ENCODE data around the gene STK33.
"Not testable (repeated sequence)": the region's sequence is repeated elsewhere in the genome, so short reads cannot be mapped to it uniquely, and the experiment has no call there.

Gene STK33

DNA sequence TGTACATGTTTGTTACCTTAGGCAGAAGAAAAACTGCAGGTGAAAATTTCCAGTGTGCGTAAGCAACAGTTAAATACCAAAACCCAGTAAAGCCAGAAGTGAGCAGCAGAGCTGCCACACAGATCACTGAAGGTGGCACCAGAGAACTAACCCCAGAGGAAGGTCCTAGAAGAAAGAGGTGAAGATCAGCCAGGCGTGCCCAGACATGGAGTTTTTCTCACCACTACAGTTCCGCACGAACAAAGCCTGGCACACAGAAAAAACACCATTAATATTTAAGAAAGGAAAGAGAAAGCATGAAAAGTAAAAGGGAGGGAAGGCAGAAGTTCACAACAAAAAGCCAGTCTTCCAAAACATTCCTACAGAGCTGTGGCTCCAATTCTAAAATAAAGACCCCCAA lies 60.7 kb downstream of the STK33 start:
- no peak for DNase-seq

DNA sequence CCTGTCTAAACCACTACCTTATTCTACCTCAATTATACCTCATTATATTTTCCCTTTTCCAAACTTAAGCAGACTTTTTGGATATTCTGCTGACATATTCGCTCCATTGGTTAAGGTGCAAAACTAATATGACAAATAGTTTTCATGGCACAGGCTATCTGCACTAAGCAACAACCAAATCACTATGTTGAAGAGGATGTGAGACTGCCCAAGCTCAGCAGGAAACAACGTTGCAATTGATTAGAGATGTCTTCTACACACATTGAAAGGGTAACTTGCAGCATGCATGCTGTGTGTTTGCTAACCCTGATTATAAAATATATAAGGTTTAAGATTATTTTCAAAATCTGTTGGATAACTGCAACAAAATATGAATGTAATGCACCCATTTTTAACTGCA lies 61.6 kb downstream of the STK33 start:
- no peak for DNase-seq

DNA sequence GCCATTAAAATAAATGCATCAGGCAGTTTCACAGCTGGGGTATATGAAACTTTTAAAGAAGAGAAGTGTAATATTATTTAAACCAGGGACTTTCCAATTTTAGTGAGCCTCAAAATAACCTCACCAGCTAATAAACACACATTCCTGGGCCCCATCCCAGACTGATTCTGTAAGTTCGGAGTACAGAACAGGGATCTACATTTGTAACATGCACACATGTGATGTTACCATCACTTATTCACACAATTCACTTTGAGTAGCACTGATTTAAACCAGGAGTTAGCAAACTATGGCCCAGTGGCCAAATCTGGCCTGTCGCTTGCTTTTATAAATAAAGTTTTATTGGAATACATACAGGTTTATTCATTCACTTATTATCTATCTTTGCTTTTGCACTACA lies 62.0 kb downstream of the STK33 start:
- no peak for DNase-seq

DNA sequence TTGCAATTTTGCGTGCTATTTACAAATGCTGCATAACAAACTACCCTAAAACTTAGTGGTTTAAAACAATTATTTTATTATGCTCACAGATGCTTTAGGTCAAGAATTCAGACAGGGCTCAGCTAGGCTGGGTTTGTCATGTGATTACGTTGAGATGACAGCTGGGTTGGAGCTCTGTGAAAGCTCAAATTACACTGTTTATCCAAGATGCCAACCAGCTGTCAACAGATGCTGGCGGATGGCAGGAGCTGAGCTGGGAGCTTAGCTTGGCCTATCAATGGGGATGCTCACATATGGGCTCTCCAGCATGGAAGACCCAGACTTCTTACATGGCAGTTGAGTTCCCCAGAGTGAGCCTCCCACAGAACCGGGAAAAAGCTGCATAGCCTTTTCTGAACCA lies 62.7 kb downstream of the STK33 start:
- DNase-seq, result no peak

DNA sequence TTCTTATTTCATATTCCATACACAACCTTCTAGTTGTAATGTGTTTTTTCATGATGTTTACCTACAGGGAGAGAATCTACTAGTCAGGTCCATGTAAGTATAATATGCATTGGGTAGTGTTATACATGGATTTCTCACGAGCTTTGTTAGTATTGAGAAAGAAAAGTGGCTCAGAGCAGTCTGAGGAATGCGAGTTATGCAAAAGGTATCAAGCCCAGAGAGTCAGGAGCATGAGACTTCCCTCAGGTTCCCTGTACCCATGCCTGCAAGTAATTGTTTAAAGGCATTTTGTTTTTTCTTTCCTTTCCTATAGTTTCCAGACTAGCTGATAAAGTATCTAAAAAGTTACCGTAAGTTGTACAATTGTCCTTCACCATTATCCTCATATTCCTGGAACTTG lies 66.1 kb downstream of the STK33 start:
- DNase-seq, result no peak

DNA sequence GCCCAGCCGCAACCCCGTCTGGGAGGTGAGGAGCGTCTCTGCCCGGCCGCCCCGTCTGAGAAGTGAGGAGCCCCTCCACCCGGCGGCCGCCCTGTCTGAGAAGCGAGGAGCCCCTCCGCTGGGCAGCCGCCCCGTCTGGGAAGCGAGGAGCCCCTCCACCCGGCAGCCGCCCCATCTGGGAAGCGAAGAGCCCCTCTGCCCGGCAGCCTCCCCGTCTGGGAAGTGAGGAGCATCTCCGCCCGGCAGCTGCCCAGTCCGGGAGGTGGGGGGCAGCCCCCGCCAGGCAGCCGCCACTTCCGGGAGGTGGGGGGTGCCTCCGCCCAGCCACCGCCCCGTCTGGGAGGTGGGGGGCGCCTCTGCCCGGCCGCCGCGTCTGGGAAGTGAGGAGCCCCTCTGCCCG lies 70.6 kb downstream of the STK33 start:
- no peak for DNase-seq

DNA sequence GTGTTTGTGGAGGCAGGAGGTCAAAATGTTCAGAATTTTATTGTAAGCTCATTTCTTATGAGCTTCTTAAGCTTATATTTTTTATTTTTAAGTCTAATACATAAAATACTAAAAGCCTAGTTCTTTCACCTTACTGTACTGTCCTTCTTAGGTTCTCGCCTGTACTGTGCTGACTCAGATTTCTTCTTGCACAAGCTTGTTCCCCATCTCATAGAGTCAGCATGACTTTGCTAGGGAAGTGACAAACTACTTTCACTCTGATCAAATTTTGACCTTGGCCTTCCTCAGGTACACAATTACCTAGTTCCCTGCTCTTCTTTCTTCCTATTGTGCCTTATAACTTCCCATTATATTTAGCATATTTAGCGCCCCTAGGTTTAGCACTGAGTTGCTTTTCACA lies 81.5 kb downstream of the STK33 start:
- no peak for DNase-seq

DNA sequence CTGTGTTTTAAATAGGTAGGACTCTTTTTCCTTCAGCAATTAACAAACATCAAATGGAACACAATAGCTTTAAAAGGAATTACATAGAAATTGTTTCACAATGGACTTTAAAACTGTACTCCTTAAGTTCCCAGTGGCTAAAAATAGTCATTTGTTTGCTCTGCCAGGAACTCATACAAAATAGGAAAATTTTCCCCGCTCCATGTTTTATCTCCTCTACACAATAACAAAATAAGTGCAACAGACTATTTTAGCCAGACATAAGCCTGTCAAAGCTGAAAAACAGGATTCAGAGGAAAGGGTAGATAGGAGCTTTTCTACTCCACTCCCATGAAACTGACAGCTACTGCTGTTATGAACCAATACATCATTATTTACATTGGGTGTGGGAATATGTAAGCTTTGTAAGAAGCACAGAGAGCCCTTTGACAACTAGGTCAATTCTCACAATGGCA lies 90.1 kb downstream of the STK33 start:
- DNase-seq, result no peak

DNA sequence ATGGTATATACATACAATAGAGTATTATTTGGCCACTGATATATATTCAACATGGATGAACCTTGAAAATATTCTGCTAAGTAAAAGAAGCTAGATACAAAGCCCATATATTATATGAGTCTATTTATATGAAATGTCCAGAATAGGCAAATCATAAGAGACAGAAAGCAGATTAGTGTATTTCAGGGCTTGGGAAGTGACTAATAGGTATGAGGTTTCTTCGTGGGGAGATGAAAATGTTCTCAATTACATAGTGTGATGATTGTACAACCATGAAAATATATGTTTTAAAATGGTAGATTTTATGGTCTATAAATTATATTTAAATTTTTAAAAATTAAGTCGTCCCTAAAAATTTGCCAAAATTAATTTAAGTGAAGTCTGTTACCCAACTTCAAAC lies 92.2 kb downstream of the STK33 start:
- DNase-seq, result no peak

DNA sequence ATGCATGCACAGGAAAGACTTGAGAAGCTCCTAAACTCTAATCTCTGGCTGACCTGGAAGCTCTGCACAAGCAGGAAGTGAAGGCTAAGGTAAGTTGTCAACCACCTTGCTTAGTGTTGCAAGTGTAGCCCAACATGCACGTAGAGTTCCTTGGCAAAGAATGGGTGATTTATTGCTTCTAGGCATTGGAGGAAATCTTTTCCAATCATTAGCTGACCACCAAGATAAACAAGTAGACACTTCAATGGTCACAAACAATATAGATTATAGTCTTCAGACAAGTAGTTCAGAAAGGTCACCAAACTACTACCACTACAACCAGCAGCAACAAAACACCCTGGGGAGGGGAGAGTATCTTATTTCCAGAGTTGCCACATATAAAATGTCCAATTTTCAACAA lies 105.6 kb downstream of the STK33 start:
- DNase-seq, result no peak

DNA sequence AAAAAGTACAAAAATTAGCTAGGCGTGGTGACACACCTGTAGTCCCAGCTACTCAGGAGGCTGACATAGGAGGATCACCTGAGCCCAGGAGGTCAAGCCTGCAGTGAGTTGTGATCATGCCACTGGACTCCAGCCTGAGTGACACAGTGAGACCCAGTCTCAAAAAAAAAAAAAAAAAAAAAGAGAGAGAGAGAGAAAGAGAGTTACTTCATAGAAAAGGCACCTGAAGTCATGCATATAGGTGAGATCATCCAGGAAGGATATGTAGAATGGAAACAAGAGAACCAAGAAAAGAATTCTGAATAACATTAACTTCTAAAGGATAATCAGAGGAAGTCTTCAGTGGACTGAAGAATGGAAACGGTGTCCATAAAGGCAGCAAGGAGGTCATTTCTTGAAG lies 106.8 kb downstream of the STK33 start:
- no peak for DNase-seq

DNA sequence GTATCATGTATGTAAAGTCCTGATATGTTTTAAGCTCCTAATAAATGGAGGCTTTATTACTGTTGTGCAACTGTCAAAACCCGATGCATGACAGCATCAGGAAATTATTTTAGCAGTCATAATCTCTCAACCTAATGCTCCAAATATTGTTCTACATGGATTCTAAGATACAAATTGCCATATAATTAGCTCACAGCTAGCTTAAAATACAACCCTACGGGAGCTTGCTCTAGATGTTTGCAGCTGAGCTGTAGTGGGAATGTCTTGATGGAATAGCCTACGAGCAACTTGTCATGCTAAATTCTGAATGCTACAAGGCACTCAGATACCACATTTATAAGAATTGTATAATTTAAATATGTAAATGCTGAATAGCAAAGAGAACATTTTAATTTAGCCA lies 109.8 kb downstream of the STK33 start:
- DNase-seq, result no peak

DNA sequence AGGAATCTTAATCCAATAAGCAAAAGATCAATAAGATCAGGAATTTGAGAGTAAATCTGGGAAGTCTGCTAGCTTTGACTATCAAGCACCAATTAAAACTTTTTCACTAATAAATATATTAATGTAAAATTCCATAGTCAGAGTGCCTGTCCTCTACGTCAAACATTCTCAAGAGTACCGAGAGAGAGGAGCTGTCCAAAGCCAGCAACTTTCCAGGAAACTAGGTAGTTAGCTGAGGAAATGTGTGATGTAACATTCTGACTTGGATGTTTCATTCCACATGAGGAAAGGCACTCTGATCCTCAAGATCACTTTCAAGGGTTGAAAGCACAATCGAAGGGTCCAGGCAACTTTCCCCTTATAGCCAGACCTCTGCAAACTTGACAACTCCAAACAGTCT lies 113.2 kb downstream of the STK33 start:
- no peak for DNase-seq

DNA sequence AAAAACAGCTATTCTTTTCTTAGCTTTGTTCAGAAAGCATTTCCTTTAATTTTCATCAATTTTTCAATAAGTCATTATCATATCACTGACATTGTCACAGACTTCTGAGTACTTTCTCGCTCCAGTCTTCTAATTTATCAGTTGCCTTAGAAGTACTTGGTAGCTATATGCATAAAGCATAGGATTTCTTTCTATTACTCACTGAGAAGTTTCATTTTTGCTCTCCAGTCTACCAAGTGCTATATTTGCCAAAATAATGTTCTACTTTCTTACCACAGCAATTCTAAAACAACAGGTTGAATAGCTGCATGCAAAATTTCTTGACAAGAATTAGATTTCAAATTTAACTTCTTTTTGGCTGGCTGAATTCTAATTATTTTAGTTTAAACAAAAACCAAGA lies 116.3 kb downstream of the STK33 start:
- no peak for DNase-seq

DNA sequence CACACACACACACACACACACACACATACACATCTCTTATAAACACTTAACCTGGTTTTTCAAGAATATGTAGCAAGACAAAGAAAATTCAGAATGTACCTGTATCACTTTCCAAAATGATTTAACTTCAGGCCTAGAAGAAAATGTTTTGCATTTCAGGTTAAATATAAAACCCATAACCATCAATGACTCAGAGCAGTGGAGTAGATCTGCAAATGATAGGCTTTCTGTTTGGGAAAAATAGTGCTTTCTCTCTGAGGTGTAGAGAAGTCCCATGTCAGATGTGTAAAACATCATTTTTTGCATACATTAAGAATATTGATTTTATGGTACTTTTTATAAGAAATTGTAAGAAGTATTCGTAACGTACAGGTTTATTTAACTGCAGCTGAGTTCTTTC lies 116.9 kb downstream of the STK33 start:
- no peak for DNase-seq

DNA sequence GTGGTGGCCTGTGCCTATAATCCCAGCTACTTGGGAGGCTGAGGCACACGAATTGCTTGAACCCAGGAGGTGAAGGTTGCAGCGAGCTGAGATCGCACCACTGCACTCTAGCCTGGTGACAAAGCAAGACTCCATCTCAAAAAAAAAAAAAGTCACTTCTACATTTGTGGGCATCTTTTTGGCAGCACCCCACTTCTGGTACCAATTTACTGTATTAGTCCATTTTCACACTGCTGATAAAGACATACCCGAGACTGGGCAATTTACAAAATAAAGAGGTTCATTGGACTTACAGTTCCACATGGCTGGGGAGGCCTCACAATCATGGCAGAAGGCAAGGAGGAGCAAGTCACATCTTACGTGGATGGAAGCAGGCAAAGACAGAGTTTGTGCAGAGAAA lies 126.2 kb downstream of the STK33 start:
- not testable (repeated sequence) for DNase-seq

DNA sequence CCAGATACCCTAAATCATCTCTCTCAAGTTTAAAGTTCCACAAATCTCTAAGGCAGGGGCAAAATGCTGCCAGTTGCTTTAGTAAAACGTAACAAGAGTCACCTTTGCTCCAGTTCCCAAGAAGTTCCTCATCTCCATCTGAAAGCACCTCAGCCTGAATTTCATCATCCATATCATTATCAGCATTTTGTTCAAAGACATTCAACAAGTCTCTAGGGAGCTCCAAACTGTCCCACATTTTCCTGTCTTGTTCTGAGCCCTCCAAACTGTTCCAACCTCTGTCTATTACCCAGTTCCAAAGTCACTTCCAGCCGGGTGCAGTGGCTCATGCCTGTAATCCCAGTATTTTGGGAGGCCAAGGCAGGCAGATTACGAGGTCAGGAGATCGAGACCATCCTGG lies 126.7 kb downstream of the STK33 start:
- not testable (repeated sequence) for DNase-seq

DNA sequence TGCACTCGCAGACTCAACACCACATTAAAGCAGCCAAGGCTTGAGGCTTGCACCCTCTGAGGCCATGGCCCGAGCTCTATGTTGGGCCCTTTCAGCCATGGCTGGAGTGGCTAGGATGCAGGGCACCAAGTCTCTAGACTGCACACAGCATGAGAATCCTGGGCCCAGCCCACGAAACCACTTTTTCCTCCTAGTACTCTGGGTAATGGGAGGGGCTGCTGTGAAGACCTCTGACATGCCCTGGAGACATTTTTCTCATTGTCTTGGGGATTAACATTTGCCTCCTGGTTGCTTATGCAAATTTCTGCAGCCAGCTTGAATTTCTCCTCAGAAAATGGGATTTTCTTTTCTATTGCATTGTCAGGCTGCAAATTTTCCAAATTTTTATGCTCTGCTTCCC lies 127.1 kb downstream of the STK33 start:
- DNase-seq, result not testable (repeated sequence)

DNA sequence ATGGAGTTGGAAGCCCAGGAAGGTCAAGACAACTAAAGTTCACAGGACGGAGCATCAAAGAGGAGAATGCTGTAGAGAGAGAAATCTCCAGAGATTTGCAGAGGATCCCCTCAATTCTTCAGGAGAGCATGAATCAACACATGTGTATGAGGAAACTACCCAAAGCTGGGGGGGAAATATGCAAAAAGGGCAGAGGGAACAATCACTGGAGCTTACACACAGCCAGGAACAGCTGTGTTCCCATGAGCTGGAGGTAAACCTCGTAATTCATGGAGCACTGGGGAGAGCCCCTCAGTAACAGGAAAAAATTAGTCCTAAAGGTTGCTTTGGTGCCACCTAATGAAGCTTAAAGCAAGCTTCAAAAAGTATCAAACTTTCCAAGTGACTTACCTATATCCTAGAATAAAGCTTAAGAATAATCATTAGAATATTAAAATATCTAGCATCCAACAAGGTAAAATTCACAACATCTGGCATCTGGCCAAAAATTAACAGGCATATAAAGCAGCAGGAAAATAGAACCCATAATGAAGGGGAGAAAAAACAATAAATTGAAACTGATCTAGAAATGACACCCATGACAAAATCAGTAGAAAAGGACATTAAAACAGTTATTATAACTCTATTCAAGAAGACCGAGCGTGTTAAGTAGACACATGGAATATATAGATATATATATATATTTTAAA lies 134.2 kb downstream of the STK33 start:
- no peak for DNase-seq

DNA sequence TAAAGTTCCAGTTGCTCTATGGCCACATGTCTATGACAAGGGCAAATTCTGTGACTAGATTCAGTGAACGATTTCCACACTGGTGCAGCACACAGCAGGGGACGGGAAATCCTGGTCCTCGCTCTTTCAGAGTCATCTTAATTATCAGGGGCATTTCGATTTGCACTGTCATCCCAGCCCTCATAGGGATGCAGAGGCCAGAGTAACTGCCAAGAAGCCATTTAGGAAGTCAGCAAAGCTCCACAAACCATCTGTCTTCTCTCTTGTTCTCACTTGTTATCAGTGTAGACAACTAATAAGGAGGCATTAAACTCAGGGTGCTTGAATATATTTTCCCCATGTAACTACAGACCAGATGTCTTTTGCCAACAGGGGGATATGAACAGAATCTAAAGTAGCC lies 151.7 kb downstream of the STK33 start:
- no peak for DNase-seq

DNA sequence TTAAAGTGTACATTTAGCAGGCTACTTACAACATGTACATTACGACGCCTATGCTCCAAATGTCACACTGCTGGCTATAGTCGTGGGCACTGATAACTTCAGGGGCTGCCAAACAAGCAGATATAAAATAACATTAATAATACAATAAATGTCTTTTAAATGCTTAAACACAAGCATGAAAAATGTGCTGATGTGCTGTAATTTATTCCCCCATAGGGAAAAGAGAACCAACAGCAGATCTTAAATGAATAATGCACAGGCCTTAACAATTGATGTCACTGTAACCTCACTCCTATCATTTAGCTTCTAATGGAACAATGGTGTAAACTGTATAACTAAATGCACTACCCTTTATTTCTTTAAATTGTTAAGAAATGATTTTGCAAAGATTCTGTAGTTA lies 153.4 kb downstream of the STK33 start:
- no peak for DNase-seq

DNA sequence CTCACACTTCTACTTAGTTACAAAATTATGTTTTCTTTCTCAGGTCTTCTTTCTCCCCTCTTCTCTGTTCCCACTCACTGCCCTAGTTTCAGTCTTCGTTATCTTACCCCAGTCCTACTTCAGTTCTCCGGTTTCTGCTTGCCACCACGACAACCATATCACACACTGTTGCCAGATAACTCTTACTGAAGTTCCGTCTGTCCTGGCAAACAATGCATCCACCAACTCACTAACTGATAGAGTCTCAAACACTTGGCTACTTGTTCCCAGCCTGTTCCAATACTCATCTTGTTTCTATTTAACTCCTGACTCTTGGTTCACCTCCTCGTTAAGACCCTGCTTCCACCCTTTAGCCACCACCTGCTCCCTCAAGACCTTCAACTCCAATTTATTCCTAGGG lies 164.5 kb downstream of the STK33 start:
- DNase-seq, result no peak

DNA sequence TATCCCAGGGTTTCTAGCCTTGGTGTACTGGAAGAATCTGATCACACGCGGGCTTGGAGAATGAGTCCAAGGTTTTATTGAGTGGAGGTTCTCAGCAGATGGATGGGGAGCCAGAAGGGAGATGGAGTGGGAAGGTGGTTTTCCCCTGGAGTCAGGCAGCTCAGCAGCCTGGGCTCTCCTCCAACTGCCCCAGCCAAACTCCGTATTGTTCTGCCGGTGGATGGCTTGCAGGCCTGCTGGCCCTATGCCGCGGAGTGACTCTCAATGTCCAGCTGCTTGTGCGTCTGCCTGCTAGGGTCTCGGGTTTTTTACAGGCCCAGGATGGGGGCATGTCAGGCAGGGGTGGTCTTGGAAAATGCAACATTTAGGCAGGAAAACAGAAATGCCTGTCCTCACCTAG lies 168.0 kb downstream of the STK33 start:
- no peak for DNase-seq

DNA sequence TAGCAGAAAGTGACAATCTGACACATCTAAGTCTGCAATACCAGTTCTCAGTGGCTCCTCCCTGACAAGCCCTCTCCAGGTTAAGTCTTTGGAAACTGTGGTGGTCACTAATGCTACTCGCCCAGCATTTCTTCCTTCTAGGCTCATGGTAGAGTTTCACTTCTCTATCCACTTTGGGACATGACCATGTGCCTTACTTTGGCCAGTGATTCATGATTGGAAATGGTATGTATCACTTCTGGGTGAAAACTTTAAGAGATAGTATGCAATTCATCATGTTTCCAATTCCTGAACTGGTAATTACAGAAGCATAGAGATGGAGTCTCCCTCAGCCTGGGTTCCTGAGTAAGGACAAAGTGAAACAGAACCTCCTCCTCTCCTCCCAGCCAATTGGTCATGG lies 178.8 kb downstream of the STK33 start:
- no peak for DNase-seq

DNA sequence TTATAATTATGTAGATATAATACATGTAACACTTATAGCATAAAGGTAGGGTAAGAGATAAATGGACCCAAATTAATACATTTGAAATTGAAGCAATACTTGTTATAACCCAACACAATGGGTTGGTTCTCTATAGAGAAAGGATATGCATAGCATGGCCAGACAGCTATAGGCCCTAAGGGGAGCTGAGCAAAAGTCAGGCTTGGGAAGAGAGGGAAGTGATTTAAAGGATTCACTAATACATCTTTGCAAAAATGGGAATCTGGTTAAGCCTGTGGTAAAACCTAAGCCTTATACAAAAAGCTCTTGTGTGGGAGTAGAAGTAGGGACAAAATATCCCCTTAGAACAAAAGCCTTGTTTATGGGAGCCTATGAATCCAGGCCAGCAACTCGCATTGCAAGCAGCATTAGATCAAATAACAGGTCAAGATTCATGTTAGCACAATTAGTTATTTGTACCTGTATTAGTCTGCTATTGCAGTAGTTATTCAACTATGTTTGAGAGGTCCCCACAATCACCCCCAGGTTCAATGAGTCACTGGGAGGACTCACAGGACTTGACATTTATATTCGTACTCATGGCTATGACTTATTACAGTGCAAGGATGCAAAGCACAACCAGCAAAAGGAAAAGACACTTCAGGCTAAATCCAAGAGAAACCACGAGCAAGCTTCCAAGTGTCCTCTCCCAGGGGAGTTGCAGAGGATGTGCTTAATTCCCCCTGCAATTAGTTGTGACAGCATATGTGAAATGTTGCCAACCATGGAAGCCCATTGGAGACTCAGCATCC lies 185.7 kb downstream of the STK33 start:
- DNase-seq, result no peak

Measured in stimulated activated CD4-positive, alpha-beta T cell treated with anti-CD3 and anti-CD28 coated beads, Interleukin-1b, Interleukin-23, amount 100 ng/mL, for 48 hours (primary cell).